ENCODE results near the gene MRPL52. TPM values are rescaled to one million over a fixed set of nuclear protein-coding genes. Genes with fewer than 3 reads are reported as not detected.

MRPL52 gene
- total and polyA plus RNA-seq, 2 of the 13 experiments (the other 11 are each of a cell fraction or from before 2014, with no cell fraction given), result 118 to 329 TPM

- peak; percentile 98 for TF ChIP-seq SSRP1 (CRISPR knock-in tag; IDR thresholded peaks at IDR 0.05)
- TF ChIP-seq FOSL1 (CRISPR knock-in tag; IDR thresholded peaks at IDR 0.05; ENCODE audit: borderline replicate concordance), result 0 out of 2 replicates have a peak, but pooled peaks have one; percentile 8
- peak; percentile 76; the same call in 1 of the 2 replicates for TF ChIP-seq SATB2 (CRISPR knock-in tag; IDR thresholded peaks at IDR 0.05)
- no peak for TF ChIP-seq TRIM24 (CRISPR knock-in tag; IDR thresholded peaks at IDR 0.05)
- TF ChIP-seq IRF9 (CRISPR knock-in tag; IDR thresholded peaks at IDR 0.05; ENCODE audit: borderline replicate concordance), result peak; percentile 97
- no peak; the same call in 1 of the 2 replicates for TF ChIP-seq CEBPG (CRISPR knock-in tag; IDR thresholded peaks at IDR 0.05)
- peak; percentile 99 for TF ChIP-seq KDM5B (CRISPR knock-in tag; IDR thresholded peaks at IDR 0.05; ENCODE audit: borderline replicate concordance)
- TF ChIP-seq GZF1 (CRISPR knock-in tag; IDR thresholded peaks at IDR 0.05), result peak; percentile 100
- peak; percentile 88 for TF ChIP-seq TARDBP (CRISPR knock-in tag; IDR thresholded peaks at IDR 0.05)
- peak; percentile 96; the same call in 1 of the 2 replicates for TF ChIP-seq ZBTB8A (CRISPR knock-in tag; IDR thresholded peaks at IDR 0.05; ENCODE audit: borderline replicate concordance, low read depth)
- TF ChIP-seq ZBTB40 (IDR thresholded peaks at IDR 0.05), result no peak
- peak; percentile 74 for TF ChIP-seq ZBTB40 (CRISPR knock-in tag; IDR thresholded peaks at IDR 0.05)
- peak; percentile 93 for TF ChIP-seq ZNF230 (CRISPR knock-in tag; IDR thresholded peaks at IDR 0.05)
- peak; percentile 87 for TF ChIP-seq ZSCAN21 (CRISPR knock-in tag; IDR thresholded peaks at IDR 0.05; ENCODE audit: borderline replicate concordance)
- peak; percentile 57 for TF ChIP-seq ZNF772 (CRISPR knock-in tag; IDR thresholded peaks at IDR 0.05)
- TF ChIP-seq KLF11 (CRISPR knock-in tag; IDR thresholded peaks at IDR 0.05), result peak; percentile 39; the same call in 1 of the 2 replicates
- TF ChIP-seq RFXAP (CRISPR knock-in tag; IDR thresholded peaks at IDR 0.05; ENCODE audit: borderline replicate concordance), result peak; percentile 88
- TF ChIP-seq MBD4 (IDR thresholded peaks at IDR 0.05; ENCODE audit: borderline replicate concordance, low read length), result no peak
- no peak for TF ChIP-seq DR1 (CRISPR knock-in tag; IDR thresholded peaks at IDR 0.05)
- TF ChIP-seq NFYB (CRISPR knock-in tag; IDR thresholded peaks at IDR 0.05), result peak; percentile 36
- TF ChIP-seq NFE2L2 (IDR thresholded peaks at IDR 0.05; ENCODE audit: low read length), result no peak
These were observed 41.7 kb downstream of the MRPL52 start, which contains the start of gene LRP10 (continued) for GRCh38 chr14:22871224-22872032.

Measured in HepG2 (cell line).